Measurements from ENCODE around the gene TMEM94. TPM values are rescaled to one million over a fixed set of nuclear protein-coding genes. Genes with fewer than 3 reads are reported as not detected.

TMEM94 gene
- total and polyA plus RNA-seq, 2 of the 4 experiments (the other 2 are of a cell fraction), result 8.4 to 64.7 TPM

DNA sequence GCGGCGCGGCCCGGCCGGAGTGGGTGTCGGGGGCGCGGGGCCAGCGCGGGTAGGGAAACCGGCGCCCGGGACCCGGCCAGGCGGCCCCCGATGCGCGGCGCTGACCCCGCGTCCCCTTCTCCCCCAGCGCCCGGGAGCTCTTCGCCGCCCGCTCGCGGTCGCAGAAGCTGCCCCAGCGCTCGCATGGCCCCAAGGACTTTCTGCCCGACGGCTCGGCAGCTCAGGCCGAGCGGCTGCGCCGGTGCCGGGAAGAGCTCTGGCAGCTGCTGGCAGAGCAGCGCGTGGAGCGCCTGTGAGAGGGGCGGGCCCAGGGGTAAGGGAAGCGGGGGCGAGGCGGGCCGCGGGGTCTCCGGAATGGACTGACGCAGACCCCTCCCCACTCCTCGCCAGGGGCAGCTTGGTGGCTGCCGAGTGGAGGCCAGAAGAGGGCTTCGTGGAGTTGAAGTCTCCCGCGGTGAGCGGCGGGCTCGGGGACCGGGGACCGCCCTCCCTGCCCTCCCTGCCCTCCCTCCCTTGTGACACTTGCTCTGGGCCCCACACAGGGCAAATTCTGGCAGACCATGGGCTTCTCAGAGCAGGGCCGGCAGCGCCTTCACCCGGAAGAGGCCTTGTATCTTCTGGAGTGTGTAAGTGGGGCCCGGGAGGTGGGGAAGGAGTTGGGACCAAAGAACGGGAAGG lies 60.3 kb downstream of the TMEM94 start:
- no peak overlapping the region for H2BK20ac ChIP-seq (ENCODE audit: low read depth, low read length)
- 0 out of 2 replicates have a peak overlapping the region, but pooled peaks have one; percentile 14 for H3K14ac ChIP-seq (replicated peaks; ENCODE audit: low read depth, low read length)
- intact Hi-C loops (cut with micrococcal nuclease), result loop anchor here (2.0 to 10.0 kb wide), 4 partner anchors 72 to 242 kb away; partner anchors contain the start of genes MIF4GD and SMIM5
- H2AK5ac ChIP-seq (ENCODE audit: low read depth, low read length), result no peak overlapping the region
- H3K9me3 ChIP-seq (ENCODE audit: control insufficient read depth, insufficient read depth, low read length), result no peaks in the 10 kb centered on the region
- H4K20me1 ChIP-seq (ENCODE audit: insufficient read depth, low read length), result peaks cover 19% of the 10 kb centered on the region
- H3K79me1 ChIP-seq (ENCODE audit: low read depth in 1 of 2, low read length in 2 of 2), result peaks cover 32 to 48% of the 10 kb centered on the region in 2 experiments
- dilution Hi-C loops (cut with HindIII; ENCODE audit: low sequenced_read_pairs, unreplicated experiment), result no loop called here
- H2BK5ac ChIP-seq (ENCODE audit: low read depth, low read length, poor library complexity, severe bottlenecking), result no peak overlapping the region
- POLR2A ChIA-PET (ENCODE audit: unreplicated experiment), result no interaction called here
- peak overlapping the region; percentile 76; the same call in 1 of the 2 replicates for H3K23ac ChIP-seq (ENCODE audit: low read depth, low read length)
- H3K56ac ChIP-seq (ENCODE audit: extremely low read depth, insufficient read depth, low read length), result no peak overlapping the region
- WGBS, 2 experiments (ENCODE audit: extremely low coverage in 2 of 2, insufficient read length in 1 of 2), result 3% methylated on average over 21 of the region's 65 CpGs; no CpG with 5 or more reads in 1 of the 2 experiments
- H3K4ac ChIP-seq (ENCODE audit: low read depth, low read length), result peak overlapping the region; percentile 13; the same call in 1 of the 2 replicates
- peaks cover 11% of the 10 kb centered on the region; the same call in 1 of the 2 replicates for H3K9me1 ChIP-seq (ENCODE audit: insufficient read depth, low read length)
- BruUV-seq (replicated peaks), result no TSS peak
- peaks cover 8% of the 10 kb centered on the region; the same call in 1 of the 2 replicates for H3K4me1 ChIP-seq (ENCODE audit: control insufficient read depth, insufficient read depth, low read length)
- in situ Hi-C loops (cut with MboI; ENCODE audit: low sequenced_read_pairs), result no loop called here
- CTCF ChIA-PET, result interaction anchor here (0.6 to 1.1 kb wide), 7 partner anchors 12 to 235 kb away, joined by 3 to 4 read pairs (median 3); partner anchors contain the start of gene TMEM94
- H2BK15ac ChIP-seq (ENCODE audit: low read depth, low read length), result no peak overlapping the region
- H2BK120ac ChIP-seq (ENCODE audit: low read depth, low read length), result no peak overlapping the region
- DNase-seq, result no peak
- peak overlapping the region; percentile 90 for H3K4me2 ChIP-seq (ENCODE audit: low read depth, low read length)
- peak; percentile 13 for ATAC-seq (ENCODE audit: low read depth)
- no peak overlapping the region for H4K5ac ChIP-seq (ENCODE audit: low read depth, low read length)
- TF ChIP-seq BHLHE40 (IDR thresholded peaks at IDR 0.05; ENCODE audit: low read depth, low read length), result no peak
- peak; percentile 9; the same call in 1 of the 2 replicates for TF ChIP-seq MXI1 (IDR thresholded peaks at IDR 0.05; ENCODE audit: borderline replicate concordance, low read depth, low read length)
- peak overlapping the region; percentile 99 for H2AFZ ChIP-seq (replicated peaks; ENCODE audit: low read length, poor library complexity)
- H3K27me3 ChIP-seq (ENCODE audit: control insufficient read depth, insufficient read depth, low read length), result no peaks in the 10 kb centered on the region
- peak overlapping the region; percentile 80 for H2AK9ac ChIP-seq (replicated peaks; ENCODE audit: low read depth, low read length, poor library complexity)
- peaks cover 8% of the 10 kb centered on the region; the same call in 1 of the 2 replicates for H3K36me3 ChIP-seq (ENCODE audit: control insufficient read depth, insufficient read depth, low read length)
- peak overlapping the region; percentile 82 for H3K4me3 ChIP-seq (ENCODE audit: insufficient read depth, low read depth, low read length)
- no peak overlapping the region for H3K18ac ChIP-seq (ENCODE audit: low read depth, low read length)
- peak overlapping the region in 1 of 2 experiments; percentile 26; a peak in 1 of 4 replicates for H4K8ac ChIP-seq (ENCODE audit: low read depth in 2 of 2, low read length in 2 of 2)
- peak overlapping the region; percentile 32; the same call in 1 of the 2 replicates for H3K27ac ChIP-seq (ENCODE audit: insufficient read depth, low read length)
- peak overlapping the region; percentile 37 for H3K9ac ChIP-seq (ENCODE audit: low read depth, low read length)
- no peak overlapping the region for H4K91ac ChIP-seq (ENCODE audit: insufficient read depth, low read depth, low read length)

Measured in IMR-90 (cell line).